ENCODE measurements around the gene BABAM2. TPM values are rescaled to one million over a fixed set of nuclear protein-coding genes. Genes with fewer than 3 reads are reported as not detected.
A peak's percentile ranks its signal among the peaks of the same experiment; 100 is the strongest.
"Not testable (repeated sequence)": the region's sequence is repeated elsewhere in the genome, so short reads cannot be mapped to it uniquely, and the experiment has no call there.

The BABAM2 gene
- total RNA-seq, 2 donors from 2014 or later, result 46.8 to 59.7 TPM

GRCh38 chr2:28231110-28231631 lies 340.6 kb downstream of the BABAM2 start:
- intact Hi-C loops (cut with DNase I), result no loop called here
- no peak for DNase-seq
- peak in 1 of 2 donors; percentile 50 for ATAC-seq

- intact Hi-C loops (cut with DNase I), result no loop called here
- DNase-seq (no peak), ATAC-seq (no peak)
These were observed 341.8 kb downstream of the BABAM2 start for GRCh38 chr2:28232295-28232694.

GRCh38 chr2:28233164-28233676 lies 342.7 kb downstream of the BABAM2 start:
- intact Hi-C loops (cut with DNase I), result no loop called here
- ATAC-seq (no peak), DNase-seq (no peak)

- no peak for ATAC-seq
- no peak for DNase-seq
- intact Hi-C loops (cut with DNase I), result no loop called here
These were observed 344.3 kb downstream of the BABAM2 start for GRCh38 chr2:28234807-28235206.

- DNase-seq (no peak), ATAC-seq (no peak)
- intact Hi-C loops (cut with DNase I), result no loop called here
These were observed 348.7 kb downstream of the BABAM2 start for GRCh38 chr2:28239207-28239606.

- DNase-seq (no peak), ATAC-seq (no peak)
- intact Hi-C loops (cut with DNase I), result no loop called here
These were observed 350.4 kb downstream of the BABAM2 start for GRCh38 chr2:28240937-28241336.

- intact Hi-C loops (cut with DNase I), result no loop called here
- no peak for DNase-seq
- peak in 1 of 2 donors; percentile 44 for ATAC-seq
These were observed 356.8 kb downstream of the BABAM2 start for GRCh38 chr2:28247290-28247689.

- DNase-seq, result no peak
- intact Hi-C loops (cut with DNase I), result no loop called here
- ATAC-seq, result no peak
These were observed 357.2 kb downstream of the BABAM2 start for GRCh38 chr2:28247734-28248133.

- ATAC-seq (no peak), DNase-seq (no peak)
- intact Hi-C loops (cut with DNase I), result no loop called here
These were observed 358.0 kb downstream of the BABAM2 start for GRCh38 chr2:28248511-28248910.

GRCh38 chr2:28250006-28250405 lies 359.5 kb downstream of the BABAM2 start:
- no peak for ATAC-seq
- intact Hi-C loops (cut with DNase I), result no loop called here
- no peak for DNase-seq

- intact Hi-C loops (cut with DNase I), result no loop called here
- DNase-seq (no peak), ATAC-seq (no peak)
These were observed 360.8 kb downstream of the BABAM2 start for GRCh38 chr2:28251337-28251736.

- DNase-seq (no peak), ATAC-seq (no peak)
- intact Hi-C loops (cut with DNase I), result no loop called here
These were observed 361.8 kb downstream of the BABAM2 start for GRCh38 chr2:28252311-28252710.

GRCh38 chr2:28253543-28253942 lies 363.0 kb downstream of the BABAM2 start:
- intact Hi-C loops (cut with DNase I), result no loop called here
- ATAC-seq (no peak), DNase-seq (no peak)

- ATAC-seq; intact Hi-C loops (cut with DNase I); DNase-seq: not testable (repeated sequence)
These were observed 364.7 kb downstream of the BABAM2 start for GRCh38 chr2:28255231-28255630.

GRCh38 chr2:28257182-28257581 lies 366.7 kb downstream of the BABAM2 start:
- intact Hi-C loops (cut with DNase I), result no loop called here
- DNase-seq (no peak), ATAC-seq (no peak)

GRCh38 chr2:28259226-28259625 lies 368.7 kb downstream of the BABAM2 start:
- intact Hi-C loops (cut with DNase I); ATAC-seq; DNase-seq: not testable (repeated sequence)

GRCh38 chr2:28263690-28264089 lies 373.2 kb downstream of the BABAM2 start:
- DNase-seq (no peak), ATAC-seq (no peak)
- intact Hi-C loops (cut with DNase I), result no loop called here

- DNase-seq (no peak), ATAC-seq (no peak)
- intact Hi-C loops (cut with DNase I), result no loop called here
These were observed 376.8 kb downstream of the BABAM2 start for GRCh38 chr2:28267282-28267681.

GRCh38 chr2:28268386-28268785 lies 377.9 kb downstream of the BABAM2 start:
- no peak for DNase-seq
- intact Hi-C loops (cut with DNase I), result no loop called here
- ATAC-seq, result peak in 1 of 2 donors; percentile 48

GRCh38 chr2:28269019-28269784 lies 378.7 kb downstream of the BABAM2 start:
- intact Hi-C loops (cut with DNase I), result no loop called here
- ATAC-seq (peak; percentile 45 to 89), DNase-seq (no peak)
